ENCODE data around the gene IFITM2.
"Not testable (repeated sequence)": the region's sequence is repeated elsewhere in the genome, so short reads cannot be mapped to it uniquely, and the experiment has no call there.

Gene IFITM2

DNA sequence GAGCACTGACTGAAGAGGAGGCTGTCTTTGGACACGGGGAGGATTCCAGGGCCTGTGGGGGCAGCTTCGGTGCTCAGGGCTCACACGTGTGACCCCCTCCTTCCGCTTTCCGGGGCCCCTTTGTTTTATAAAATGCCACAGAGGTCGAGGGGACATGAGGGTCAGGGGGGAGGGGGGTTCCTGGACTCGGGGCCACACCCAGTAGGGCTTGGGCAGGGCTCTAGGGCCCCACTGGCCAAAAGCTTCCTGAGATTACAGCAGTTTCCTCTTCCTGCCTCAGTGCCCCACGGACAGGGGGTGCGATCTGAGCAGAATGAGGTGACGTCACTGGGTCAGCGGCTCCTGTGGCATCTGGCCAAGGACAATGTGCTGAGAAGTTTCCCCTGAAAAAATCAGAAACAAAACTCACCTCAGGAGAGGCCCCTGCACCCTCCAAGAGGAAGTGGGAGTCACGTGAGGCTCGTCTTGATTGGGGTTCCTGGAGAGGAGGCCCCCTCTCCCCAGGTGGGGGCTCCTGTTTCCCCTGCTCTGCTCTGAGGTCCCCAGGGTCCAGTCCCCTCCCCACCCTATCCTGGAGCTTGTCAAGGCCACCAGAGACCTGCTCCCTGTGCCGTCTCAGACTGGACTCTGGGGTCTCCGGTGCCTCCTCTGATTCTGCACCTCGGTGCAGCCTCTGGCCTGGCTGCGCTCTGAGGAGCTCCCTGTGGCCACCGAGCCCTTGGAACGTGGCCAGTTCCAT lies 19.4 kb downstream of the IFITM2 start:
- DNase-seq, result peak; percentile 70 to 83 (median 80)

- DNase-seq, result no peak
These were observed 19.9 kb downstream of the IFITM2 start for GRCh38 chr11:327581-327923.

DNA sequence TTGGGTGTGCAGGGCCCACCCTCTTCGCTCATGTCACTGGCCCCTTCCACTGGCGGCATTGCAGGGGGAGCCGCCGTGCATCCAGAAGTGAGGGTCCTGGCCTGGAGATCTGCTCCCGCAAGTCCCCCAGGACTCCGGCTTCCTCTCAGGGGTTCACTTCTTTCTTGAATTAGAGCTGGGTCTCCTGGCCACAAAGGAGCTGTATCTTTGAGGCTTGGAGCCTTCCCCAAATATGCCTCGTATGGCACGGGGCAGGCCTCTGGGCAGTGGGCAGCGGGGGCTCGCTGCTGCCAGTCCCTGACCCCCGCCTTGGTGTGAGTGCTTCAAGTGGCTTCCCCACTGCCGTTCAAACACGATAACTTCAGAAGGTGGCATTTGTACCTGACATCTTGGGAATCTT lies 20.4 kb downstream of the IFITM2 start:
- no peak for DNase-seq

DNA sequence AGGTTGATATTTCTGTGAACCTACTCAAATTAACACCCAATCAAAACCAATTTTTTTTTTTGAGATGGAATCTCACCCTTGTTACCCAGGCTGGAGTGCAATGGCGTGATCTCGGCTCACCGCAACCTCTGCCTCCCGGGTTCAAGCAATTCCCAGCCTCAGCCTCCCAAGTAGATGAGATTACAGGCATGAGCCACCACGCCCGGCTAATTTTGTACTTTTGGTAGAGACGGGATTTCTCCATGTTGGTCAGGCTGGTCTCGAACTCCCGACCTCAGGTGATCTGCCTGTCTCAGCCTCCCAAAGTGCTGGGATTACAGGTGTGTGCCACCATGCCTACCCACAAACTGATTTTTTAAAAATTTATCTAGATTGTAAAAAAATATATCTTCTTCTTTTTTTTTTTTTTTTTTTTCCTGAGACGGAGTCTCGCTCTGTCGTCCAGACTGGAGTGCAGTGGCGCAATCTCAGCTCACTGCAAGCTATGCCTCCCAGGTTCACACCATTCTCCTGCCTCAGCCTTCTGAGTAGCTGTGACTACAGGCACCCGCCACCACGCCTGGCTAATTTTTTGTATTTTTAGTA lies 21.0 kb downstream of the IFITM2 start:
- DNase-seq, result not testable (repeated sequence)

GRCh38 chr11:329886-330253 lies 22.3 kb downstream of the IFITM2 start:
- no peak for DNase-seq

DNA sequence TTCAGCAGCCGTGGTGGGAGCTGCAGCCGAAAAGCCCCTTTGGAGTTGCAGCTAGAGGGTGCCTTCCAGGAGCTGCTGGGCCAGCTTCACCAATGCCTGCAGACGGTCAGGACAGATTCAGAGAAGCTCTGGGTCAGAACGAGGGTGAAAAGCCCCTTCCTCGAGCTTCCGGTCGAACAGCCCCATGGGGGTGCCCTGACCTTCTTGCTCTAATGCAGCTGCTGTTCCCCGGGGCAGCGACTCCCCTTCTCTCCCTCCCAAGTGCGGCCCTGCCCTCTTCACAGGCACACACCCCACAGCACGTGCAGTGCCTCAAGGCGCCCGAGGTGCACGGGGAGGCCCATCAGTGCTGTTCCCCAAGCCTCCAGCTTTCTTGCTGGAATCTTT lies 22.7 kb downstream of the IFITM2 start:
- DNase-seq, result no peak

DNA sequence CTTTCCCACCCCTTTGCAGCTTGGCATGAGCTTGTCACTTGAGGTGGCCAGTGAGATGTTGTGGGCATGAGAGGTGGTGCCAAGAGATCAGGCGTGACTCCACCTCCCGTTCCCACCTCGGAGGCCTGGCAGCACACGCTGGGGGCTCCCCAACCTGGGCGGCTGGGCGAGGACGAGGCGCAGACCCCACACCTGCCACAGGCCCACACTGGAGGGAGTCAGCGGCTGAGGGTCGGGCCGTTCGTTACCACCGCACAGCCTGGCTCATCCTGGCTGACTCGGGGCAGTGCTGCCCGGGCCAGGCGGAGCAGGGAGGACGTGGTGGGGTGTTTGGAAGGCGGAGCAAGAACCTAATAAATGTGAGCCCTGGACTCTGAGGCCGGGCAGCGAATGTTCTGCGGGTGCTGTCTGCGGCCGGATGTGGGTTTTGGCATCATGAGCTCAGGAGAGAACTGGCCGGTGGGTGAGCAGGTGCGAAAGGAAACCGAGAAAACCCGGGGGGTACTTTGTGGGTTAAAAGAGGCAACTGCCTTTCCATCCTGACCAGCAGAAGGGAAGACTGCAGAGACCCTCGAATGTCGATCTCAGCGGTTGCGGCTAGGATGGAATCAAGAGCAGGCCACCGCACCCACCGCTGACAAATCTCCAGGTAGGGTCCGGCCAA lies 23.2 kb downstream of the IFITM2 start:
- DNase-seq, result no peak

DNA sequence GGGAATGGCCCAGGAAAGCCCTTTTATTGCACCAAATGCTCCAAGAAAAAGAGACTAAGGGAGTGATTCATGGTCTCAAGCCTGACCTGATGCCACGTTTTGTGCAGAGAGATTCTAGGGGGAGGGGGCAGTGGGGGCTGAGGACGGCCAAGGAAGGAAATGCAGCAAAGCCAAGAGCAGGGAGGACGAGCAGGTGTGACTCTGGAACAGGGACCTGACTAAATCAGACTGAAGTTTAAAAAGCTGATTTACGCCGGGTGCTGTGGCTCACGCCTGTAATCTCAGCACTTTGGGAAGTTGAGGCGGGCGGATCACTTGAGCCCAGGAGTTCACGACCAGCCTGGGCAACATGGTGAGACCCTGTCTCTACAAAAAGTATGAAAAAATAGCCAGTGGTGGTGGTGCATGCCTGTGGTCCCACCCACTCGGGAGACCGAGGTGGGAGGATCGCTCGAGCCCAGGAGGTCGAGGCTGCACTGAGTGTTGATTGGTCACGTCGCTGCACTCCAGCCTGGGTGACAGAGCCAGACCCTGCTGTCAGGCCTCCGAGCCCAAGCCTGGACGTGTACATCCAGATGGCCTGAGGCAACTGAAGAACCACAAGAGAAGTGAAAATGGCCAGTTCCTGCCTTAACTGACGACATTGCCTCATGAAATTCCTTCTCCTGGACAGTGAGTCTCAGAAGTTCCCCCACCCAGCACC lies 23.9 kb downstream of the IFITM2 start:
- DNase-seq, result no peak

GRCh38 chr11:332651-333480 lies 25.2 kb downstream of the IFITM2 start:
- DNase-seq, result no peak

DNA sequence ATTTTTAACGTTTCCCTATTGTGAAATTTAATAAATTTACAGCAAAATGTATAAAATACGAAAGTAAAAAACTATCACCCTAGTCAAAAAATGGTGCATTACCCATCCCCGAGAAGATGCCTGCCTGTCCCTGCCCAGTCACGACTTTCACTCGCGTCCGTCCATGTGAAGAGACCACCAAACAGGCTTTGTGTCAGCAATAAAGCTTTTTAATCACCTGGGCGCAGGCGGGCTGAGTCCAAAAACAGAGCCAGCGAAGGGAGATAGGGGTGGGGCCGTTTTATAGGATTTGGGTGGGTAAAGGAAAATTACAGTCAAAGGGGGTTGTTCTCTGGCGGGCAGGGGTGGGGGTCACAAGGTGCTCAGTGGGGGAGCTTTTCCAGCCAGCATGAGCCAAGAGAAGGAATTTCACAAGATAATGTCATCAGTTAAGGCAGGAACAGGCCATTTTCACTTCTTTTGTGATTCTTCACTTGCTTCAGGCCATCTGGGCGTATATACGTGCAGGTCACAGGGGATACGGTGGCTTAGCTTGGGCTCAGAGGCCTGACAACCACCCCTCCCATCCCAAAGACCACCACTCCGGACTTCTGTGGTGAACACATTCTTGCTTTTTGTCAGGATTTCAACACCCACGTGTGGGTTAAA lies 26.1 kb downstream of the IFITM2 start:
- not testable (repeated sequence) for DNase-seq

GRCh38 chr11:334264-334994 lies 26.8 kb downstream of the IFITM2 start:
- DNase-seq, result no peak

DNA sequence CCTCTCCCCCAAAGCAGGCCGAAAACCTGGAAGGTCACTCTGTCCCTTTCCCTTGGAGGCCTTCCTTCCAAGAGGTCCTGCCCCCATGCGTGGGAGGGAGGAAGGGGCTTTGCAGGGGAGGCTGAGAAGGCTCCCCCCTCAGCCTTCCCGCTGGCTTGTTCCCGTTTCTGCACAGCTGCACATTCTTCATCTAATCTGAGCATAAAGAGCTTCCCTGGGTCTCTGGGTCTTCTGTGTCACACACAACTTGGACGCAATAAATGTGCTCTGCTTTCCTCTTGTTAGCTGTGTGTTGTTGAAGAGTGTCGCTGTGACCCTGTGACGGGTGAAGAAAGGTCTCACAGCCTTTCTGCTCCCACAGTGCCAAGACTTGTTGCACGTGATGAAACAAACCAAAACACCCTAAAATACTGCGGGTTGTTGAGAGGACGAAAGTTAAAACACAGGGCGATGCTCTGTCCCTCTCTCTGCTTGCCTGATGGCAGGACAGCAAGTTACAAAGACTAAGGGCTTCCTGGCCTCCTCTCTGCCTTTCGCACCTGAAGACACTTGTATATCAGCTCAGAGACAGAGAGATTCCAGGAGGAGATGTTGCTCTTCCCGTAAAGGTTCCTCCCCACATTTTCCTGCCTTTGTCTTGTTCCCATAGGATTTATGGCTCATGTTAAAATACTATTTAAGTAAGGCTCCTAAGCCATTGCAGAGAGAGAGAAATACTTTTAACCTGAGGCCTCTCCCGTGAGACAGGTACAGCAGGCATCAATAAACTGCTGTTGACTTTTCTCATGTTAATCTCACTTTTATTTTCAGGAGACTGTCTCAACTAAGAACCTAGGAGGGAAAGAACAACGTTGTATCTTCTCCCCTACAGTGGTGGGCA lies 28.4 kb downstream of the IFITM2 start:
- DNase-seq, result peak; percentile 61 to 79 (median 66)

DNA sequence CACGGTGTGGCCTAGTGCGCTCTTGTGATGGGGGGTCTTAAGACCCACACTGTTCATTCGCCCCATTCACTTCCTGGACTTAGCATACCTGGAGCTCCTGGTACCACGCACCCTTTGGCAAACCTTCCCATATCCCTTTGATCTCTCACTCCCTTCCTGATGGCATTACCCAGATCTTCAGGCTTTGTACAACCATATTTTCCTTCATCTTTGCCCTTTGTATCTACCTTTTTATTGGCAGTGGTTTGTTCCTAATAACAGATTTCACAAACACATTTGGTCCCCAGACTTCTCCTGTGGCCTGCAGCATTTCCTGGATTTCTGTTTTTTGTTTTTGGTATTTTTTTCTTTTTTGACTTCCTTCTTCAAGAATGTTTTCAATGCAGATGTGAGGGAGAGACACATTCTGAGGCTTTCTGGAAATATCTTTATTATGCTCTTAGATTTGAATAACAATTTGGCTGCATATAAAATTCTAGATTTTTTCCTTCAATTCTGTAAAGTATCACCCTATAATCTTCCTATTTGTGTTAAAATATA lies 29.1 kb downstream of the IFITM2 start:
- DNase-seq, result peak in 1 of 4 experiments; percentile 23

- DNase-seq, result no peak
These were observed 30.1 kb downstream of the IFITM2 start for GRCh38 chr11:337711-338110.

DNA sequence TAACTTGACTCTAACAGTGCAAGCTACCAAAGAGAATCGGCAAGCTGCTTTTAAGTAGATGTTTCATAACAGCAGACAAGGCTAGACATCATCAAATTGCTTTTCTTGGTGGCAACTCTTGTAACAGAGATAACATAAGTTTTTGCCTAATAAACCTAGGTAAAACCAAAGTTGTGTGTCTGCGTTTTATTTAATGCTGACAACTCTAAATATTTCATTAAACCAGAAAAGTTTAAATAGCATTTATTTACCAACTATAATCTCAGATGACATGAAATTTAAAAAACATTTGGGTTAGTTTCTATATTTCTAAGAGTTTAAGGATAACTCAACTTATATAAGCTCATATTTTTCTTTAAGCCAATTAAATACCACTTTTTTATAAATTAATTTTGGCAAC lies 32.3 kb downstream of the IFITM2 start:
- DNase-seq, result no peak

- no peak for DNase-seq
These were observed 33.2 kb downstream of the IFITM2 start for GRCh38 chr11:340539-341512.

DNA sequence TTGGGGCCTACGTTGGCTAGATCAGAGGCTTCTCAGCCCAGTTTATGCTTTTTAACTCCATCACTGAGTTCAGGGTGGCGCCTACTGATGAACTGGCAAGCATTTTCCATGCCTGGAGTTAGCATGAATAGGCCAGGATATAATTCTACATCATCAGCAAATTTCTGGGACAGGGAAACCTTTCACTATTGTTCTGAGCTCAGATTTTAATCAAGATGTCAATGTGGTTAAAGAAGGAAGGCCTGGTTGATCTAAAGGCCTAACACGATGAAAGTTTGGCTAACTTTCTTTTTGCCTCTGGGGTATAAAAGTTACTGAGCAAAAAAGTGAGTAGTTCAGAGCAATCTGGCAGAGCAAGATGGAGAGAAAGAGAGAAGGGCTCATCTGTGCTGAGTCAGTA lies 34.7 kb downstream of the IFITM2 start:
- no peak for DNase-seq

DNA sequence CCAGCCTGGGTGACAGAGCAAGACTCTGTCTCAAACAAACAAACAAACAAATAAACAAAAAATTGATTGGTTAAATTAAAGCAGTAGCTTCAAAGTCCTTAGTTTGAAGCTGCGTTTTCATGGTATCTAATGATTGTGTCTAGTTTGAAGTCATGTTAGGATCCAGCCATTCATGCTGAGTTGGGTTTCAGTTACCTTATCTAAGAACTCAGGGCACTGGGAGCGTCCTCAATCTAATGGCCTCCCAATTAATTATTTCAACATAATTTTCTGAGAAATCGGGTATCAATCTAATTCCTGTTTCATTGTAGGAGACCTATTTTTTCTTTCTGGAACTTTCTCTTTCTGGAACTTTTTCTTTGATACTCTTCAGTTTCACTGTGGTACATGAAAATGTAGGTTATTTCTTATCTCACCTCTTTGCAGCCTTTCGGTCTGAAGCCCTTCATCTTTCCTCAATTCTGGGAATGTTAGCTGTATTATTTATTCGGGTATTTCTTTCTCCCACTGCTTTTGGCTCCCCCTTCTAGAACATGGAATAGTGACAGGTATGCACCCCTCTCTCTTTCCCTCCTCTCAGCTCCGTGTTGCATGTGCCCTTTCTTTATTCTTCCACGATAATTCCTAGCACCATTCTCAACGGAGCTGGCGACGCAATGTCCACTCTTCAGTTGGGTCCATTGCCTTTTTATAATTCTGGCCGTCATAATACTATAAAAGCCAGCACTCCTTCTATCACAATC lies 37.4 kb downstream of the IFITM2 start:
- DNase-seq, result no peak

Measured in suppressor macrophage (primary cell).